Measurements from ENCODE around the gene LRRC47.
"Not testable (repeated sequence)": the region's sequence is repeated elsewhere in the genome, so short reads cannot be mapped to it uniquely, and the experiment has no call there.

The LRRC47 gene

GRCh38 chr1:3771108-3772026 is 24.9 kb downstream of the LRRC47 start:
- no peak for DNase-seq (ENCODE audit: low read depth)

- no peak for DNase-seq (ENCODE audit: low read depth)
Observed at GRCh38 chr1:3770047-3770765, 26.1 kb downstream of the LRRC47 start.

GRCh38 chr1:3768811-3769390 is 27.4 kb downstream of the LRRC47 start:
- DNase-seq (ENCODE audit: low read depth), result no peak

- no peak for DNase-seq (ENCODE audit: low read depth)
Observed at GRCh38 chr1:3767328-3767925, 28.9 kb downstream of the LRRC47 start.

GRCh38 chr1:3763351-3764125 is 32.8 kb downstream of the LRRC47 start:
- no peak for DNase-seq (ENCODE audit: low read depth)

- DNase-seq (ENCODE audit: low read depth), result no peak
Observed at GRCh38 chr1:3762873-3763228, 33.4 kb downstream of the LRRC47 start.

- no peak for DNase-seq (ENCODE audit: low read depth)
Observed at GRCh38 chr1:3762151-3762872, 34.0 kb downstream of the LRRC47 start.

- no peak for DNase-seq (ENCODE audit: low read depth)
Observed at GRCh38 chr1:3761296-3762010, 34.8 kb downstream of the LRRC47 start.

GRCh38 chr1:3759796-3760195 is 36.5 kb downstream of the LRRC47 start:
- DNase-seq (ENCODE audit: low read depth), result no peak

GRCh38 chr1:3759164-3759563 is 37.1 kb downstream of the LRRC47 start:
- no peak for DNase-seq (ENCODE audit: low read depth)

GRCh38 chr1:3756394-3756793 is 39.9 kb downstream of the LRRC47 start:
- no peak for DNase-seq (ENCODE audit: low read depth)

GRCh38 chr1:3753656-3754454 is 42.4 kb downstream of the LRRC47 start:
- DNase-seq (ENCODE audit: low read depth), result no peak

GRCh38 chr1:3752400-3752945 is 43.8 kb downstream of the LRRC47 start, which contains the start of gene CCDC27:
Gene CCDC27 (plus strand): TSS chr1:3752450. CDS start chr1:3752482, 32 bp downstream.
- no peak for DNase-seq (ENCODE audit: low read depth)

- no peak for DNase-seq (ENCODE audit: low read depth)
Observed at GRCh38 chr1:3750741-3751140, 45.6 kb downstream of the LRRC47 start.

GRCh38 chr1:3749512-3749911 is 46.8 kb downstream of the LRRC47 start:
- DNase-seq (ENCODE audit: low read depth), result no peak

GRCh38 chr1:3748316-3748900 is 47.9 kb downstream of the LRRC47 start:
- DNase-seq (ENCODE audit: low read depth), result not testable (repeated sequence)

- no peak for DNase-seq (ENCODE audit: low read depth)
Observed at GRCh38 chr1:3747903-3748302, 48.4 kb downstream of the LRRC47 start.

- DNase-seq (ENCODE audit: low read depth), result no peak
Observed at GRCh38 chr1:3747522-3747848, 48.8 kb downstream of the LRRC47 start.

All from non-pigmented ciliary epithelial cell (primary cell).